Measurements from ENCODE around the gene HOXA6. TPM values are rescaled to one million over a fixed set of nuclear protein-coding genes. Genes with fewer than 3 reads are reported as not detected.

Gene HOXA6
- total and polyA plus RNA-seq, 2 donors (not counting 1 experiment from before 2014, with no cell fraction given), result 1.2 to 3.6 TPM

DNA sequence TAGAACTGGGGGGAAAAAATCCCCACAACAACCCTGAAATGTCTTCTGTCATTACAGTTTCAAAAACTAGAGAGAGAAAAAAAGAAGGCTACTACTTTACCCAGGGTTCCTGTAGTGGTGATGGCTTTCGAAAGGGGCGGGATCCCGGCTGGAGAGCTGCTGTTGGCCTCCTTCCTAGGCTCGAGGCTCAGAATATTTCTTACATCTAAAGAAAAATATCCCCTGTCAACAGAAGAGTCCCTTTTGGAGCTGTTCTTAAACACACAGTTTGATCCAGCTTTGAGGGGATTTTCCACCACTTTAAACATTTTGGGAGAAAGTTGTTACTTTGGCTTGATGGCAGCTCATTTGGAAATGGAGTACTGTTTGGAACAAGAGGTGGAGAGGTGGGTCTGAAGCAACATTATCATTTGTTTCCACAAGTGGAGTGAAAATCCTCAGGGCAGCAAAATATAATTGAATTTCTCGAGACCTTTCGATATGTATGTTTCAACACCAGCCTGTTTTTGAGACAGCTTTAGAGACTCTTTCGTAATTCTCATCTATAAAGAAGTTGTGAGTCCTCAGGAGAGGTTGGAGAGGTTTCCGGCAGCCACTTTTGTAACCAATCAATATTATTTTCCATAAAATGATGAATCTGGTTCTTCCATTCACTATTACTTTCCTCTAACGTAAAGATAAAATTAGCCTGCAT is 47.3 kb upstream of the HOXA6 start:
- Histone ChIP-seq H3K4me3 (replicated peaks in 1 of 4; ENCODE audit: control extremely low read depth in 1 of 4, insufficient read depth in 1 of 4, low read depth in 3 of 4, low read length in 4 of 4) (no peak overlapping the region), H2AFZ (ENCODE audit: low read length) (no peak overlapping the region), H3K36me3 (ENCODE audit: control insufficient read depth, insufficient read depth, low read length) (no peaks in the 10 kb centered on the region), H3K9ac (ENCODE audit: insufficient read depth, low read length) (no peak overlapping the region), H3K4me1 (ENCODE audit: control insufficient read depth, extremely low read depth, insufficient read depth, low read length) (no peaks in the 10 kb centered on the region), H3K9me3 (ENCODE audit: control insufficient read depth, insufficient read depth, low read depth, low read length) (no peaks in the 10 kb centered on the region), H3K79me2 (ENCODE audit: control insufficient read depth, insufficient read depth, low read length) (no peaks in the 10 kb centered on the region), H4K20me1 (ENCODE audit: control insufficient read depth, extremely low read depth, insufficient read depth, low read length) (no peaks in the 10 kb centered on the region), H3K4me2 (ENCODE audit: extremely low read depth, insufficient read depth, low read length) (no peak overlapping the region), H3K27me3 (ENCODE audit: control insufficient read depth, insufficient read depth, low read length) (peaks cover 72% of the 10 kb centered on the region), H3K27ac (ENCODE audit: insufficient read depth, low read length) (no peak overlapping the region)
- TF ChIP-seq, protein P1, sequence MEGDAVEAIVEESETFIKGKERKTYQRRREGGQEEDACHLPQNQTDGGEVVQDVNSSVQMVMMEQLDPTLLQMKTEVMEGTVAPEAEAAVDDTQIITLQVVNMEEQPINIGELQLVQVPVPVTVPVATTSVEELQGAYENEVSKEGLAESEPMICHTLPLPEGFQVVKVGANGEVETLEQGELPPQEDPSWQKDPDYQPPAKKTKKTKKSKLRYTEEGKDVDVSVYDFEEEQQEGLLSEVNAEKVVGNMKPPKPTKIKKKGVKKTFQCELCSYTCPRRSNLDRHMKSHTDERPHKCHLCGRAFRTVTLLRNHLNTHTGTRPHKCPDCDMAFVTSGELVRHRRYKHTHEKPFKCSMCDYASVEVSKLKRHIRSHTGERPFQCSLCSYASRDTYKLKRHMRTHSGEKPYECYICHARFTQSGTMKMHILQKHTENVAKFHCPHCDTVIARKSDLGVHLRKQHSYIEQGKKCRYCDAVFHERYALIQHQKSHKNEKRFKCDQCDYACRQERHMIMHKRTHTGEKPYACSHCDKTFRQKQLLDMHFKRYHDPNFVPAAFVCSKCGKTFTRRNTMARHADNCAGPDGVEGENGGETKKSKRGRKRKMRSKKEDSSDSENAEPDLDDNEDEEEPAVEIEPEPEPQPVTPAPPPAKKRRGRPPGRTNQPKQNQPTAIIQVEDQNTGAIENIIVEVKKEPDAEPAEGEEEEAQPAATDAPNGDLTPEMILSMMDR (conservative IDR thresholded peaks at IDR 0.05 in 1 of 2, IDR thresholded peaks at IDR 0.05 in 1 of 2; ENCODE audit: low read depth in 1 of 2, low read length in 2 of 2), result no peak
- no peak for TF ChIP-seq EZH2 (IDR thresholded peaks at IDR 0.05; ENCODE audit: low read length, missing control alignments)
- no peak for DNase-seq (ENCODE audit: low read depth in 2 of 2)

DNA sequence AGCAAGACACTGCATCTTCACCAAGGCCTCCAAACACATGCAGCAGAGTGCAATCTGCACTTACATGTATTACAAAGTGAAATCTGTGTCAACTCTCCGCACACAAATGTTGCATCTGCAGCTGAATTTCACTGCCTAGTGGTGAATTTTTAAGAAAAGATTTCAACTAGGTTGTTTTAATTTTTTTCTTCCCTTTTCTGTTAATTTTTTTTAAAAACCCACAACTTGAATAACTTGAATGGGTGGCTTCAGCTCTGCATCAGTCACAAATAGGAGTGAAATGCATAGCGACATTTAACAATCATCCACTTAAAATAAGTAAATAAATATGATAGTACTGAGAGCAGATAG is 46.4 kb upstream of the HOXA6 start:
- H2AFZ ChIP-seq (ENCODE audit: low read length), result no peak overlapping the region
- no peak overlapping the region for H3K27ac ChIP-seq (ENCODE audit: insufficient read depth, low read length)
- H3K36me3 ChIP-seq (ENCODE audit: control insufficient read depth, insufficient read depth, low read length), result no peaks in the 10 kb centered on the region
- H3K79me2 ChIP-seq (ENCODE audit: control insufficient read depth, insufficient read depth, low read length), result no peaks in the 10 kb centered on the region
- DNase-seq (ENCODE audit: low read depth in 2 of 2), result no peak
- no peak overlapping the region for H3K4me2 ChIP-seq (ENCODE audit: extremely low read depth, insufficient read depth, low read length)
- H3K4me1 ChIP-seq (ENCODE audit: control insufficient read depth, extremely low read depth, insufficient read depth, low read length), result no peaks in the 10 kb centered on the region
- no peak overlapping the region for H3K9ac ChIP-seq (ENCODE audit: insufficient read depth, low read length)
- no peaks in the 10 kb centered on the region for H4K20me1 ChIP-seq (ENCODE audit: control insufficient read depth, extremely low read depth, insufficient read depth, low read length)
- no peak overlapping the region for H3K4me3 ChIP-seq (replicated peaks in 1 of 4; ENCODE audit: control extremely low read depth in 1 of 4, insufficient read depth in 1 of 4, low read depth in 3 of 4, low read length in 4 of 4)
- H3K27me3 ChIP-seq (ENCODE audit: control insufficient read depth, insufficient read depth, low read length), result peaks cover 76% of the 10 kb centered on the region
- H3K9me3 ChIP-seq (ENCODE audit: control insufficient read depth, insufficient read depth, low read depth, low read length), result no peaks in the 10 kb centered on the region
- TF ChIP-seq EZH2 (IDR thresholded peaks at IDR 0.05; ENCODE audit: low read length, missing control alignments), result peak; percentile 5
- TF ChIP-seq, protein P1 (conservative IDR thresholded peaks at IDR 0.05 in 1 of 2, IDR thresholded peaks at IDR 0.05 in 1 of 2; ENCODE audit: low read depth in 1 of 2, low read length in 2 of 2), result no peak

DNA sequence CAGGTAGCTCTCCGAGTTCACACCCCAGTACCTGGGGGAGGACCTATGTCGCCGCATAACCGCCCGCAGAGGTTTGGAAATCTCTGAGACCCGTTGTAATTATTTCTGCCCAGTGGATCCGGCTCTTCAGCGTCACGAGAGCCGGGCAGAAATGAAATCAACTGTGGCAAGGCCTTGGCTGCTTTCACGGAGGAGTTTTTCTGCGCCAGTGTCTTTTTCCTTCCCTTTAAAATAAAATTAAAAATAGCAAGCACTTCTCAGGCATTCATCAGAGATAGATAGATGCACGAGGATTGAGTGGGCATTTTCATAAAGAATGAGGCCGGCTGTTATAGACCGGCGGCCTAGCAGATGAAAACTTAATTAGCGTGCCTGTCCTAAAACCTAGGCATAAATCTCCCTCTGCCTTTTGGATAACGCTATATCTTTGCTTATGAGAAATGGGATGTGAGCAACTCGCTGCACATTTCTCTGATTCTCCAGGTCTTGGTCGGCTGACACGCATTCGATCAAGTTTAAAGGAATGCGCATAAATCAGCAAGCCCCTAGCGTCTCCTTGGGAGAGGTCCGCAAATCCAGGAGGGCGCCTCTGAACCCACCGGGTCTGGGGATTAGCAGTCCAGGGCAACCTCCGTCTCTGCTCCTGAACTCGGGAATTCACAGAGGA is 45.9 kb upstream of the HOXA6 start:
- Histone ChIP-seq H3K36me3 (ENCODE audit: control insufficient read depth, insufficient read depth, low read length) (no peaks in the 10 kb centered on the region), H3K79me2 (ENCODE audit: control insufficient read depth, insufficient read depth, low read length) (no peaks in the 10 kb centered on the region), H3K27ac (ENCODE audit: insufficient read depth, low read length) (no peak overlapping the region), H3K4me2 (ENCODE audit: extremely low read depth, insufficient read depth, low read length) (no peak overlapping the region), H3K9me3 (ENCODE audit: control insufficient read depth, insufficient read depth, low read depth, low read length) (no peaks in the 10 kb centered on the region), H2AFZ (ENCODE audit: low read length) (no peak overlapping the region), H3K4me1 (ENCODE audit: control insufficient read depth, extremely low read depth, insufficient read depth, low read length) (no peaks in the 10 kb centered on the region), H4K20me1 (ENCODE audit: control insufficient read depth, extremely low read depth, insufficient read depth, low read length) (no peaks in the 10 kb centered on the region), H3K27me3 (ENCODE audit: control insufficient read depth, insufficient read depth, low read length) (peaks cover 72% of the 10 kb centered on the region), H3K4me3 (replicated peaks in 1 of 4; ENCODE audit: control extremely low read depth in 1 of 4, insufficient read depth in 1 of 4, low read depth in 3 of 4, low read length in 4 of 4) (no peak overlapping the region), H3K9ac (ENCODE audit: insufficient read depth, low read length) (no peak overlapping the region)
- no peak for DNase-seq (ENCODE audit: low read depth in 2 of 2)
- TF ChIP-seq, protein P1 (conservative IDR thresholded peaks at IDR 0.05 in 1 of 2, IDR thresholded peaks at IDR 0.05 in 1 of 2; ENCODE audit: low read depth in 1 of 2, low read length in 2 of 2), result no peak
- TF ChIP-seq EZH2 (IDR thresholded peaks at IDR 0.05; ENCODE audit: low read length, missing control alignments), result peak; percentile 91
